Body of pancreas (tissue), 4 donors: ENCODE results near the gene KIAA1328.

Experiments used
- POLR2A ChIP-seq, 3 donors: fragments of 450-650 bp; IDR thresholded peaks; one replicate each; pipeline ENCODE4 v1.6.1; 2016; ENCODE audit warnings: antibody characterized with exemption in 3 of 3, mild to moderate bottlenecking in 2 of 3
- TF ChIP-seq, protein P1 (sequence below), 7 experiments: fragments of 450-650 bp in 4 of 7; fragments of 200-600 bp in 3 of 7; sonication (generic) in 3 of 7; IDR thresholded peaks; one replicate each; pipeline ENCODE4 v1.5.1; 2016 to 2019; ENCODE audit warnings: antibody characterized with exemption in 7 of 7

DNA sequence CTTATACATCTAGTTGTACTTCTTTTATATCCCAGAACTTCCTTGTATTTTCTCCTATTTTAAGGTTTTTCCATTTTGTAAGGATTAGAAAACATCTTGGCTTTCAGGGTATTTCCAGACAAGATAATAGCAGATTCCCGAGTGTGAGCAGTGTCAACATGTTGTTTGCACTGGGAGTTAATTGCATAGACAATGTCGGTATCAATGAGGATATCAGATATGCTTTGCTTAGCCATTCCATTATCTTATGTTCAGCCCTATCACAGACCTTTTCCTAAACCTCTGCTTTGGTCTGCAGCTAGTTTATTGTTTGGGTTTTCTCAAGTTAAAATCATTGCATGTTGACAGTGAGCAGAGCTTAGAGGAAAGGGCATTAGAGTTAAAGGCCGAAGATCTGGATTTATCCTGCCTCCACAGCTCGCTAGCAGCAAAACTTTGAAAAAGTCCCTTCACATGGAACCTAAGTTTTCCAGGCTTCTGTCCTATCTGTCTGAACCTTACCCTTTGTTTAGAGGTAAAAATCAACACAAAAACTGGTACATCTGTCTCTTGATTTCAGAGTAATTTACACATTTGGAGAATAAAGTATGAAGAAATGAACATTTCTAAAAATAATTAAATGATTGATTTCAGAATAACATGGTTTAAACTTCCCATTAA, 355.4 kb downstream of the KIAA1328 start:
- TF ChIP-seq, protein P1, sequence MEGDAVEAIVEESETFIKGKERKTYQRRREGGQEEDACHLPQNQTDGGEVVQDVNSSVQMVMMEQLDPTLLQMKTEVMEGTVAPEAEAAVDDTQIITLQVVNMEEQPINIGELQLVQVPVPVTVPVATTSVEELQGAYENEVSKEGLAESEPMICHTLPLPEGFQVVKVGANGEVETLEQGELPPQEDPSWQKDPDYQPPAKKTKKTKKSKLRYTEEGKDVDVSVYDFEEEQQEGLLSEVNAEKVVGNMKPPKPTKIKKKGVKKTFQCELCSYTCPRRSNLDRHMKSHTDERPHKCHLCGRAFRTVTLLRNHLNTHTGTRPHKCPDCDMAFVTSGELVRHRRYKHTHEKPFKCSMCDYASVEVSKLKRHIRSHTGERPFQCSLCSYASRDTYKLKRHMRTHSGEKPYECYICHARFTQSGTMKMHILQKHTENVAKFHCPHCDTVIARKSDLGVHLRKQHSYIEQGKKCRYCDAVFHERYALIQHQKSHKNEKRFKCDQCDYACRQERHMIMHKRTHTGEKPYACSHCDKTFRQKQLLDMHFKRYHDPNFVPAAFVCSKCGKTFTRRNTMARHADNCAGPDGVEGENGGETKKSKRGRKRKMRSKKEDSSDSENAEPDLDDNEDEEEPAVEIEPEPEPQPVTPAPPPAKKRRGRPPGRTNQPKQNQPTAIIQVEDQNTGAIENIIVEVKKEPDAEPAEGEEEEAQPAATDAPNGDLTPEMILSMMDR (IDR thresholded peaks at IDR 0.05): no peak
- TF ChIP-seq POLR2A (IDR thresholded peaks at IDR 0.05): no peak
